GM13976 (cell line): ENCODE data around the gene ABCB6.
A peak's percentile ranks its signal among the peaks of the same experiment; 100 is the strongest.

Source experiments
- DNase-seq: peaks from one replicate; pipeline ENCODE4 v3.0.0; 2012; ENCODE audit warnings: low spot score
- in situ Hi-C: fragments of 300-500 bp; cut with MboI; formaldehyde crosslinking; loops from one replicate; pipeline ENCODE4 v1.12.0; 2022; ENCODE audit warnings: low sequenced_read_pairs, mixed read lengths, inconsistent platforms; ENCODE audit not compliant: unreplicated experiment
- TF ChIP-seq, protein P1 (sequence below): IDR thresholded peaks from 2 replicates; pipeline ENCODE4 v1.5.1; 2012; ENCODE audit warnings: borderline replicate concordance, mild to moderate bottlenecking; ENCODE audit not compliant: insufficient read depth; ENCODE audit errors: extremely low read depth, missing control alignments, control extremely low read depth

ABCB6 gene

DNA sequence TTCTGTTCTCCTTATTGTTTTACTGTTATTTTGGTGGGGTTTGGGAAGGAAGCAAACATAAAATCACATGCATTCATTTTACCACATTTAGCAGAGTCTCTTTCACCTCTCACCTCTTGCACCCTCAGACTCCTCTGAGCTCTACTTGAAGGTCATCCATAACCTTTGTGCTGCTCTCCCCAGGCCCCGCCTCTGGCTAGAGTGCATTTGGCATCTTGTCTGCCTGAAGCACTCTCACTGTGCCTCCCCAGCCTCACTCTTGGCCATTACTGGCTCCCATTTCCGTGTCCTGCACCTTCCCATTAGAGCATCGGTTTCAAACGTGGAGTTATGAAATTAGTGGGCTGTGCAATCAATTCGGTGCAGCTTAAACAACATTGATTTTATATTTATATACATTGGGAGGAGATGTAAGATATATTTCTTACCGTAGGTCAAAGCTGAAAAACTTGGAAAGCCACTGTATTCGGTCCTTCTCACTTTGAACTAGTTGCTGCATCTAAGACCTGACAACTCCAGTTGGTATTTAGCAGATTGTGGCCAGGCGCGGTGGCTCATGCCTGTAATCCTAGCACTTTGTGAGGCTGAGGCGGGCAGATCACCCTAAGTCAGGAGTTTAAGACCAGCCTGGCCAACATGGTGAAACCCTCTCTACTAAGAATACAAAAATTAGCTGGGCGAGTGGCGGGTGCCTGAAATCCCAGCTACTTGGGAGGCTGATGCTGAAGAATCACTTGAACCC, 19.1 kb downstream of the ABCB6 start:
- in situ Hi-C loops: no loop called here
- DNase-seq: no peak
- TF ChIP-seq, protein P1, sequence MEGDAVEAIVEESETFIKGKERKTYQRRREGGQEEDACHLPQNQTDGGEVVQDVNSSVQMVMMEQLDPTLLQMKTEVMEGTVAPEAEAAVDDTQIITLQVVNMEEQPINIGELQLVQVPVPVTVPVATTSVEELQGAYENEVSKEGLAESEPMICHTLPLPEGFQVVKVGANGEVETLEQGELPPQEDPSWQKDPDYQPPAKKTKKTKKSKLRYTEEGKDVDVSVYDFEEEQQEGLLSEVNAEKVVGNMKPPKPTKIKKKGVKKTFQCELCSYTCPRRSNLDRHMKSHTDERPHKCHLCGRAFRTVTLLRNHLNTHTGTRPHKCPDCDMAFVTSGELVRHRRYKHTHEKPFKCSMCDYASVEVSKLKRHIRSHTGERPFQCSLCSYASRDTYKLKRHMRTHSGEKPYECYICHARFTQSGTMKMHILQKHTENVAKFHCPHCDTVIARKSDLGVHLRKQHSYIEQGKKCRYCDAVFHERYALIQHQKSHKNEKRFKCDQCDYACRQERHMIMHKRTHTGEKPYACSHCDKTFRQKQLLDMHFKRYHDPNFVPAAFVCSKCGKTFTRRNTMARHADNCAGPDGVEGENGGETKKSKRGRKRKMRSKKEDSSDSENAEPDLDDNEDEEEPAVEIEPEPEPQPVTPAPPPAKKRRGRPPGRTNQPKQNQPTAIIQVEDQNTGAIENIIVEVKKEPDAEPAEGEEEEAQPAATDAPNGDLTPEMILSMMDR: no peak

DNA sequence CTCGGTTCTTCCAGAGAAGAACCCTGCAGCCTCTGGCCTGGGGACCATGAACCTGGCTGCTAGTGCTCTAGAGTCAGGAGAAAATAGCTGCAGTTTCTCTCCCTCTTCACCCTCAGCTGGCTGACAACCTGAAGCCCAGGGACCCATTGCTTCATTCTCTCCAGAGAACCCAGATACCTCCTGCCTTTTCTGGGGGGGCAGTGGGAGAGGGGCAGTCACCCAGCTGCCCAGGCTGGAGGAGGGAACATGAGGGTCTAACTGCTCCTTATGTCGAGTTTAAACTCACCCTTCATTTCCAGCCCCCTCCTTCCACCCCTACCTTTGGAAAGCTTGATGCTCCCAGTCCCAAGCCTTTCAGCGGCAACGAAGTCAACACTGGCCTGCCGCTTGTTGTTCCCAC, 19.8 kb downstream of the ABCB6 start:
- in situ Hi-C loops: no loop called here
- no peak for DNase-seq
- TF ChIP-seq, protein P1: no peak

DNA sequence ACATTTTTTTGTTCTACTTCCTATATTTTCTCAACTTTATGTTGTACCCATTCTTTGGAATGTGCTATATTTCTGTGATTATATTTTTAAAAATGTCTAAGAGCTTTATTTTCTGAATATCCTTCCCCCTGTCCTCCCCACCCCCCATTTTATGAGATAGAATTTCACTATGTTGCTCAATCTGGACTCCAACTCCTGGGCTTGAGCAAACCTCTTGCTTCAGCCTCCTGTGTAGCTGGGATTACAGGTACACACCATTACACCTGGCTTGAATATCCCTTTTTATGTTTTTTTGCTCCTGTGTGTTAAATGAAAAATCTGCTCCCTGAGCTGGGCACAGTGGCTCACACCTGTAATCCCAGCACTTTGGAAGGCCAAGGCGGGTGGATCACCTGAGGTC, 21.4 kb downstream of the ABCB6 start:
- no peak for DNase-seq
- in situ Hi-C loops: no loop called here
- TF ChIP-seq, protein P1: no peak

GRCh38 chr2:219186754-219187456, 31.9 kb downstream of the ABCB6 start:
- DNase-seq: peak; percentile 37
- in situ Hi-C loops: no loop called here
- TF ChIP-seq, protein P1: no peak

DNA sequence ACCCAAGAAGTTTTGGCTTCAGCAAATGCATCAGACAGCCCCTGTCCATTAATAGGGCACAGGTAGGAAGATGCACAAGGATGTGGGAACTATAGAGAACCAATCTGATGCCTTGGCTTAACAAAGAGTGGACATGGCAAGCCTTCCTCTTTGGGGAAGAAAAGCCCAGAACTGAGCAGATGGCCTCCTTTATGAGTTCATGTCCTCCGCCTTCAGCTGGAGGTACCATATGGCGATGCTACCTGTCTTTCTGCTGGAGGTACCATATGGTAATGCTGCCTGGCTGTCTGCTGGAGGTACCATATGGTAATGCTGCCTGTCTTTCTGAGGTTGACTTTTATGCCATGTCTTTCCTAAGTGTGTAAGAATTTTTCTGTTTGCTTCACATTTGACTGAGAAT, 34.6 kb downstream of the ABCB6 start:
- no peak for DNase-seq
- TF ChIP-seq, protein P1: no peak
- in situ Hi-C loops: no loop called here

- TF ChIP-seq, protein P1: no peak
- in situ Hi-C loops: no loop called here
- DNase-seq: no peak
Observed at GRCh38 chr2:219183151-219183772, 35.5 kb downstream of the ABCB6 start.
